H1 (cell line): ENCODE measurements around the gene GALNT4. TPM values are rescaled to one million over a fixed set of nuclear protein-coding genes. Genes with fewer than 3 reads are reported as not detected.

Experiments
- CTBP2 ChIP-seq: IDR thresholded peaks from 2 replicates; pipeline ENCODE4 v1.7.0; 2011; ENCODE audit warnings: borderline replicate concordance, mild to moderate bottlenecking, moderate library complexity, mixed read lengths, low read length; ENCODE audit not compliant: insufficient read depth, insufficient read length
- EZH2 ChIP-seq: fragments of 200-600 bp; sonication (generic); IDR thresholded peaks from 2 replicates; pipeline ENCODE4 v1.7.1; 2012; ENCODE audit warnings: low read depth, mild to moderate bottlenecking, moderate library complexity, low read length, inconsistent platforms; ENCODE audit not compliant: severe bottlenecking
- MAX ChIP-seq: IDR thresholded peaks from 2 replicates; pipeline ENCODE4 v1.6.1; 2012; ENCODE audit warnings: inconsistent platforms
- RXRA ChIP-seq: IDR thresholded peaks from 2 replicates; pipeline ENCODE4 v1.6.1; 2011; ENCODE audit warnings: low read depth, mild to moderate bottlenecking, low read length, moderate library complexity; ENCODE audit not compliant: insufficient read depth
- SIN3A ChIP-seq, 2 experiments: IDR thresholded peaks in 1 of 2; conservative IDR thresholded peaks in 1 of 2; 2 replicates each; pipeline ENCODE4 v1.6.1; 2011 to 2012; ENCODE audit warnings: low read length in 2 of 2, improper control_type of control experiment in 1 of 2, low read depth in 1 of 2, mild to moderate bottlenecking in 1 of 2
- SP2 ChIP-seq: IDR thresholded peaks from 2 replicates; pipeline ENCODE4 v1.6.1; 2012; ENCODE audit warnings: mild to moderate bottlenecking, low read length, inconsistent platforms
- SRF ChIP-seq: IDR thresholded peaks from 2 replicates; pipeline ENCODE4 v1.6.1; 2011; ENCODE audit warnings: mild to moderate bottlenecking, low read depth, low read length, moderate library complexity
- USF2 ChIP-seq: IDR thresholded peaks from 2 replicates; pipeline ENCODE4 v1.6.1; 2011; ENCODE audit warnings: low read length, improper control_type of control experiment
- YY1 ChIP-seq: IDR thresholded peaks from 2 replicates; pipeline ENCODE4 v1.6.1; 2011; ENCODE audit warnings: low read depth, mild to moderate bottlenecking, low read length
- polyA plus RNA-seq, 7 experiments: library from polyadenylated mRNA; depleted of rRNA in 3 of 7; stranded (reverse) in 5 of 7; unstranded in 2 of 7; fragments of >200 nt in 5 of 7; fragments of 200-250 nt in 2 of 7; gene quantifications; 1 replicate in 5 of 7; 2 replicates in 1 of 7; 4 replicates in 1 of 7; pipeline versions ENCODE4 v1.2.1 to v1.2.3, GENCODE V29; 2011 to 2013; ENCODE audit warnings: missing spikeins in 2 of 7, mixed read lengths in 2 of 7
- total RNA-seq: library from RNA; stranded (reverse); fragmentation: NEBNext Ultra II Directional; extraction: Animal tissue kit (Norgen Biotek cat#: 25700); gene quantifications from 2 replicates; pipeline ENCODE4 v1.2.1, GENCODE V29; 2021

GALNT4 gene
- total and polyA plus RNA-seq, 2 of the 8 experiments (the other 6 are each of a cell fraction or from before 2014, with no cell fraction given) = 0.45 to 3.3 TPM

- TF ChIP-seq USF2 (no peak), YY1 (no peak), CTBP2 (no peak), SRF (no peak), SIN3A (conservative IDR thresholded peaks at IDR 0.05 in 1 of 2, IDR thresholded peaks at IDR 0.05 in 1 of 2; ENCODE audit: low read depth in 1 of 2, low read length in 2 of 2) (no peak), SP2 (no peak), EZH2 (no peak), MAX (no peak), RXRA (no peak)
These were observed 27.1 kb downstream of the GALNT4 start (continued) for GRCh38 chr12:89497467-89497866.
